ENCODE results near the gene PFKFB1.

DNA sequence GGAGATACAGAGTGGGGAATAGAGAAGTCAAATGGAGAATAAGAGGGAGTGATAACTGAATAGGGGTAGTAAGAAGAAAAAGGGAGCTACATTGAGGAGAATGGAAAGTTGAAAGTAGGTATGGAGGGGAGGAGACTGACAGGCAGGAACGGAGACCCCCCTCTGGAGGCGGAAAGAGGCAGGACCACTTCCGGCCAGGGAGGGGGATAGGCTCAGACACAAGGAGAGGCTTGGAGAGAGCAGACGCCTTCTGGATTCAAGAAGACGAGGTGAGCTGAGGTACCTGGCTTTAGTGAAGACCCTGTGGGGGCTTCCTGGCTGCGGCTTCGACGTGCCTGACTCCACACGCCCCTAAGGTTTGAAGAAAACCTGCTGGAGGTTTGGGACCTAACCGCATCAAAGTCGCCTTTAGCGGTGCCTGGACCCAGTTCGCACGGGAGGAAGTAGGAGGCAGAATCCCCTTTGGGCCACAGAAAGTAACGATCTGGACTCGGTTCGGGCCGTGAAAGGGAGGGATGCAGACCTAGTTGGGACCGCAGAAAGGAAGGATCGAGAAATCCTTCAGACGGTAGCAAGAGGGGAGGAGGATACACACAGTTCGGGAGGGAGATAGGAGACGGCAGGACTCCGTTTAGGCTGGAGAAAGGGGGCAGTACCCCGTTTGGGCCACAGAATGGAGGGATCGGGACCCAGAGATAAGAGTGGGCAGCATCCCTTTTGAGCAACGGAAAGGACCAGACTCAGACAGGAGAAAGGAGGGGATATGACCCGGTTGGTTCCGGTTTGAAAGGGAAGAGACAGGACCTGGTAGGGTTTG lies 73.2 kb downstream of the PFKFB1 start, which contains the start of gene TRO:
- TF ChIP-seq, protein P1, sequence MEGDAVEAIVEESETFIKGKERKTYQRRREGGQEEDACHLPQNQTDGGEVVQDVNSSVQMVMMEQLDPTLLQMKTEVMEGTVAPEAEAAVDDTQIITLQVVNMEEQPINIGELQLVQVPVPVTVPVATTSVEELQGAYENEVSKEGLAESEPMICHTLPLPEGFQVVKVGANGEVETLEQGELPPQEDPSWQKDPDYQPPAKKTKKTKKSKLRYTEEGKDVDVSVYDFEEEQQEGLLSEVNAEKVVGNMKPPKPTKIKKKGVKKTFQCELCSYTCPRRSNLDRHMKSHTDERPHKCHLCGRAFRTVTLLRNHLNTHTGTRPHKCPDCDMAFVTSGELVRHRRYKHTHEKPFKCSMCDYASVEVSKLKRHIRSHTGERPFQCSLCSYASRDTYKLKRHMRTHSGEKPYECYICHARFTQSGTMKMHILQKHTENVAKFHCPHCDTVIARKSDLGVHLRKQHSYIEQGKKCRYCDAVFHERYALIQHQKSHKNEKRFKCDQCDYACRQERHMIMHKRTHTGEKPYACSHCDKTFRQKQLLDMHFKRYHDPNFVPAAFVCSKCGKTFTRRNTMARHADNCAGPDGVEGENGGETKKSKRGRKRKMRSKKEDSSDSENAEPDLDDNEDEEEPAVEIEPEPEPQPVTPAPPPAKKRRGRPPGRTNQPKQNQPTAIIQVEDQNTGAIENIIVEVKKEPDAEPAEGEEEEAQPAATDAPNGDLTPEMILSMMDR (IDR thresholded peaks at IDR 0.05), result no peak
- TF ChIP-seq POLR2A (IDR thresholded peaks at IDR 0.05), result no peak
